Thyroid gland (tissue), 4 donors: Measurements from ENCODE around the gene CDH19.

Experiments
- POLR2A ChIP-seq, 2 donors: fragments of 450-650 bp; IDR thresholded peaks; one replicate each; pipeline ENCODE4 v1.6.1; 2017; ENCODE audit warnings: antibody characterized with exemption in 2 of 2, mild to moderate bottlenecking in 2 of 2, moderate library complexity in 1 of 2
- TF ChIP-seq, protein P1 (sequence below), 6 experiments: fragments of 200-600 bp in 3 of 6; fragments of 450-650 bp in 3 of 6; sonication (generic) in 3 of 6; IDR thresholded peaks; one replicate each; pipeline ENCODE4 v1.5.1; 2016 to 2019; ENCODE audit warnings: antibody characterized with exemption in 6 of 6, mild to moderate bottlenecking in 2 of 6, inconsistent platforms in 1 of 6, moderate library complexity in 1 of 6

DNA sequence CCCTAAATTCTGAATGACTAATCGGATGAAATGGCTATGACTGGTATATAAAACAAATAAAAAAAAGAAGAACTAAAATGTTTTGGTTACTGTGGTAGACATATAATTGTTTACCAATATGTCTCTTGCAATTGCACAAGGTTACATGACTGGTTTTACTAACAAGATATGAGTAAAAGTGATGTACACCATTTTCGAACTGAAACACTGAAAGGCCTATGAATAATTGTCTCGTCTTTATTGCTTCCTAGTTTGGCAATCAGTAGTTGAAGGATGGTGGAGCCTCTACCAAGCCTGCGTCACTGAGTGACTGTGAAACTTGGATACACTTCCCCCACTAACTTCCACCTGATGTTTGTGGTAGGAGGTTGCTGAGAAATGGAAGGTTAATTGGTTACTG, 16.5 kb downstream of the CDH19 start:
- TF ChIP-seq, protein P1, sequence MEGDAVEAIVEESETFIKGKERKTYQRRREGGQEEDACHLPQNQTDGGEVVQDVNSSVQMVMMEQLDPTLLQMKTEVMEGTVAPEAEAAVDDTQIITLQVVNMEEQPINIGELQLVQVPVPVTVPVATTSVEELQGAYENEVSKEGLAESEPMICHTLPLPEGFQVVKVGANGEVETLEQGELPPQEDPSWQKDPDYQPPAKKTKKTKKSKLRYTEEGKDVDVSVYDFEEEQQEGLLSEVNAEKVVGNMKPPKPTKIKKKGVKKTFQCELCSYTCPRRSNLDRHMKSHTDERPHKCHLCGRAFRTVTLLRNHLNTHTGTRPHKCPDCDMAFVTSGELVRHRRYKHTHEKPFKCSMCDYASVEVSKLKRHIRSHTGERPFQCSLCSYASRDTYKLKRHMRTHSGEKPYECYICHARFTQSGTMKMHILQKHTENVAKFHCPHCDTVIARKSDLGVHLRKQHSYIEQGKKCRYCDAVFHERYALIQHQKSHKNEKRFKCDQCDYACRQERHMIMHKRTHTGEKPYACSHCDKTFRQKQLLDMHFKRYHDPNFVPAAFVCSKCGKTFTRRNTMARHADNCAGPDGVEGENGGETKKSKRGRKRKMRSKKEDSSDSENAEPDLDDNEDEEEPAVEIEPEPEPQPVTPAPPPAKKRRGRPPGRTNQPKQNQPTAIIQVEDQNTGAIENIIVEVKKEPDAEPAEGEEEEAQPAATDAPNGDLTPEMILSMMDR (IDR thresholded peaks at IDR 0.05) = no peak
- no peak for TF ChIP-seq POLR2A (IDR thresholded peaks at IDR 0.05)
